Left ventricle myocardium inferior (tissue), 1 donor: Measurements from ENCODE around the gene ZFP57. TPM values are rescaled to one million over a fixed set of nuclear protein-coding genes. Genes with fewer than 3 reads are reported as not detected.
"Not testable (repeated sequence)": the region's sequence is repeated elsewhere in the genome, so short reads cannot be mapped to it uniquely, and the experiment has no call there.

Experiments
- DNase-seq: peaks from one replicate; pipeline ENCODE4 v3.0.0-alpha.2; 2020
- H3K27ac ChIP-seq: fragments of 200-600 bp; replicated peaks from 2 replicates; pipeline ENCODE4 v1.8.0; 2021
- H3K27me3 ChIP-seq: fragments of 200-600 bp; 2 replicates; pipeline ENCODE4 v1.8.0; 2021; ENCODE audit warnings: low read depth
- H3K36me3 ChIP-seq: fragments of 200-600 bp; 2 replicates; pipeline ENCODE4 v1.8.0; 2021
- H3K4me1 ChIP-seq: fragments of 200-600 bp; 2 replicates; pipeline ENCODE4 v1.8.0; 2021
- H3K4me3 ChIP-seq: fragments of 200-600 bp; 2 replicates; pipeline ENCODE4 v1.8.0; 2021; ENCODE audit warnings: mild to moderate bottlenecking, moderate library complexity
- H3K9me3 ChIP-seq: fragments of 200-600 bp; replicated peaks from 2 replicates; pipeline ENCODE4 v1.8.0; 2021
- intact Hi-C: fragments of 100-400 bp; cut with micrococcal nuclease; formaldehyde crosslinking; loops from one replicate; pipeline ENCODE4 v1.11.0; 2022
- total RNA-seq: library from RNA; stranded (reverse); fragmentation: NEBNext Ultra II Directional; extraction: Animal tissue kit (Norgen Biotek cat#: 25700); gene quantifications from one replicate; pipeline ENCODE4 v1.2.1, GENCODE V29; 2021
- TF ChIP-seq, protein P1 (sequence below): fragments of 200-600 bp; IDR thresholded peaks from 2 replicates; pipeline ENCODE4 v1.8.0; 2021; ENCODE audit warnings: antibody characterized with exemption, mild to moderate bottlenecking, borderline replicate concordance
- donor health status: DM: no; HTN: yes; CAD: no; lungs with severe emphysema.

ZFP57 gene
- total RNA-seq, 1 donor from 2014 or later = not detected

DNA sequence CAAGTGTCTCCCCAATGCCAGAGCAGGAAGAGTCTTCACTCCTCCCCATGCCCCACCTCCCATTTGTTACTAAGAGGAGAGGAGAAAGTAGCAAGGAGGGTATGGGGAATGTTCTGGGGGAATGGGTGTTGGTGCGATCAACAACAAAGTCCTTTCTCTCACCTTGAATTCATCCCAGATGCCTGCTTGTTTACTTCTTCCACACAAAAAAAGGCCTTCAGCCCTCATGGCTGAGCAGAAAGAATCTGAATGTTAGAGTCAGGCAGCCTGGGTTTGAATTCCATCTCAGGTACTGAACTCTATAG, 14.2 kb downstream of the ZFP57 start:
- H3K4me3 ChIP-seq = no peak overlapping the region
- intact Hi-C loops = no loop called here
- no peaks in the 10 kb centered on the region for H3K36me3 ChIP-seq
- H3K27ac ChIP-seq = no peak overlapping the region
- peaks cover 16% of the 10 kb centered on the region for H3K4me1 ChIP-seq
- DNase-seq = no peak
- TF ChIP-seq, protein P1, sequence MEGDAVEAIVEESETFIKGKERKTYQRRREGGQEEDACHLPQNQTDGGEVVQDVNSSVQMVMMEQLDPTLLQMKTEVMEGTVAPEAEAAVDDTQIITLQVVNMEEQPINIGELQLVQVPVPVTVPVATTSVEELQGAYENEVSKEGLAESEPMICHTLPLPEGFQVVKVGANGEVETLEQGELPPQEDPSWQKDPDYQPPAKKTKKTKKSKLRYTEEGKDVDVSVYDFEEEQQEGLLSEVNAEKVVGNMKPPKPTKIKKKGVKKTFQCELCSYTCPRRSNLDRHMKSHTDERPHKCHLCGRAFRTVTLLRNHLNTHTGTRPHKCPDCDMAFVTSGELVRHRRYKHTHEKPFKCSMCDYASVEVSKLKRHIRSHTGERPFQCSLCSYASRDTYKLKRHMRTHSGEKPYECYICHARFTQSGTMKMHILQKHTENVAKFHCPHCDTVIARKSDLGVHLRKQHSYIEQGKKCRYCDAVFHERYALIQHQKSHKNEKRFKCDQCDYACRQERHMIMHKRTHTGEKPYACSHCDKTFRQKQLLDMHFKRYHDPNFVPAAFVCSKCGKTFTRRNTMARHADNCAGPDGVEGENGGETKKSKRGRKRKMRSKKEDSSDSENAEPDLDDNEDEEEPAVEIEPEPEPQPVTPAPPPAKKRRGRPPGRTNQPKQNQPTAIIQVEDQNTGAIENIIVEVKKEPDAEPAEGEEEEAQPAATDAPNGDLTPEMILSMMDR = no peak
- no peaks in the 10 kb centered on the region for H3K9me3 ChIP-seq
- H3K27me3 ChIP-seq = peaks cover 38% of the 10 kb centered on the region

GRCh38 chr6:29665942-29666825, 14.8 kb downstream of the ZFP57 start:
- no peaks in the 10 kb centered on the region for H3K36me3 ChIP-seq
- H3K4me1 ChIP-seq = peaks cover 16% of the 10 kb centered on the region
- intact Hi-C loops = no loop called here
- peak overlapping the region; percentile 64 for H3K27ac ChIP-seq
- H3K4me3 ChIP-seq = no peak overlapping the region
- H3K27me3 ChIP-seq = peaks cover 40% of the 10 kb centered on the region
- DNase-seq = no peak
- H3K9me3 ChIP-seq = no peaks in the 10 kb centered on the region
- TF ChIP-seq, protein P1 = no peak

- TF ChIP-seq, protein P1 = no peak
- no peaks in the 10 kb centered on the region for H3K9me3 ChIP-seq
- no peak for DNase-seq
- peaks cover 16% of the 10 kb centered on the region for H3K4me1 ChIP-seq
- no peak overlapping the region for H3K4me3 ChIP-seq
- peaks cover 42% of the 10 kb centered on the region for H3K27me3 ChIP-seq
- intact Hi-C loops = no loop called here
- no peaks in the 10 kb centered on the region for H3K36me3 ChIP-seq
- no peak overlapping the region for H3K27ac ChIP-seq
Measured at GRCh38 chr6:29663300-29664042, 17.5 kb downstream of the ZFP57 start.

DNA sequence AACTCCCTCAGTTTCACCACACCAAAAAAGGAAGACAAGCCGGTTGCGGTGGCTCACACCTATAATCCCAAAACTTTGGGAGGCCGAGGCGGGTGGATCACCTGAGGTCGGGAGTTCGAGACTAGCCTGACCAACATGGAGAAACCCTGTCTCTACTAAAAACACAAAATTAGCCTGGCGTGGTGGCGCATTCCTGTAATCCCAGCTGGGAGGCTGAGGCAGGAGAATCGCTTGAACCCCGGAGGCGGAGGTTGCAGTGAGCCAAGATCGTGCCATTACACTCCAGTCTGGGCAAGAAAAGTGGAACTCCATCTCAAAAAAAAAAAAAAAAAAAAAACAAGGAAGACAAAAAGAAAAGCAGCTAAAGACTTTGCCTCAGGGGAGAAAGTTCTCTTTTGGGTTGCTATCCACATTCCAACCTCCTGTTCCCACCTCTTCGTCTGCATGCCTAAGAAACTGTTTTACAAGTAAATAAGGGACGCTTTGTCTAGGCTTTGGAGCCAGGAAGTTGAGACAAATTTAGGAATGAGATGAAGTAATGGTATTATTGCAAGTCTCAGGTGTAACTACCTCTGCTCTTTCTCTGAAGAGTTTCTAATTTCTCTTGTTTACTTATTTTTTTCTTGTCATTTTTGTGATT, 19.3 kb downstream of the ZFP57 start:
- H3K9me3 ChIP-seq, DNase-seq, H3K4me3 ChIP-seq, H3K36me3 ChIP-seq, H3K27ac ChIP-seq, intact Hi-C loops: not testable (repeated sequence)
- H3K4me1 ChIP-seq = peaks cover 14% of the 10 kb centered on the region
- H3K27me3 ChIP-seq = peaks cover 44% of the 10 kb centered on the region

- H3K4me3 ChIP-seq = no peak overlapping the region
- peaks cover 44% of the 10 kb centered on the region for H3K27me3 ChIP-seq
- no peaks in the 10 kb centered on the region for H3K36me3 ChIP-seq
- H3K9me3 ChIP-seq = no peaks in the 10 kb centered on the region
- H3K27ac ChIP-seq = no peak overlapping the region
- intact Hi-C loops = no loop called here
- TF ChIP-seq, protein P1 = no peak
- peaks cover 14% of the 10 kb centered on the region for H3K4me1 ChIP-seq
- DNase-seq = no peak
Measured at GRCh38 chr6:29661071-29661470, 19.9 kb downstream of the ZFP57 start.
